ENCODE data around the gene TNIK.

DNA sequence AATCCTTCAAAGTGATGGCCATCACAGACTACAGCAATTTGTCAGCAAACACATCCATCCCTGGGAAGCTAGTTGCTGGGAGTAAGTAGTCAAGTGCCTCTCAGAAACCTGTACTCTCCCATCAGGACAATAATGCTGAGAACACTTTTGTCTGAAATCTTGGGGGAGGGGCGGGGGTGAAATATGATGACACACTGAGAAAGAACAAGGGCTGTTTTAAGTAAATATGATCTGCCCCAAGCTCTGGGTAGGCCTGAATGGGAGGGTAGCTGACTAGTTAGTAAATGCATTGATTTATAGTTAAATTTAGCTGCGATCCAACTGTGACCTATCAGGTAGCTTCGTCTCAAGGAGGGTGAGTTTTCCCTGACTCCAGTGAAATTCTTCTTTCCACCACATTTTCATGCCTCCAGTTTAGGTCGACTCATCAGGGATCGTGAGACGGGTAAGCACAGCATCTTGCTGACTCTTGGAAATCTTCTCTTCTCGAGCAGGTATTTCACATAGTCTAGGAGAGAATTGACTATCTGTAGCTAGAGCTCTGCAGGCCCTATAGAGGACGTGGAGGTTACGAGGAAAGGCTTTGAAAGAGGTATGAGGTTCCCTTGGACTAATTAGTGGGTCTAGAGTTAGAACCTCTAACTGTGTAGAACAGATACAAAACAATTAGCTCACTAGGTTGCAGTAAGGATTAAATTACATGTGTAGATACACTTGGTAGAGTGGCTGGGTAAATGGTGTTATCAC lies 220.3 kb downstream of the TNIK start:
- TF ChIP-seq EZH2phosphoT487 (IDR thresholded peaks at IDR 0.05; ENCODE audit: low read depth, severe bottlenecking, unreplicated experiment) (no peak), EZH2 (IDR thresholded peaks at IDR 0.05; ENCODE audit: borderline replicate concordance) (no peak)
- TF ChIP-seq, protein P1, sequence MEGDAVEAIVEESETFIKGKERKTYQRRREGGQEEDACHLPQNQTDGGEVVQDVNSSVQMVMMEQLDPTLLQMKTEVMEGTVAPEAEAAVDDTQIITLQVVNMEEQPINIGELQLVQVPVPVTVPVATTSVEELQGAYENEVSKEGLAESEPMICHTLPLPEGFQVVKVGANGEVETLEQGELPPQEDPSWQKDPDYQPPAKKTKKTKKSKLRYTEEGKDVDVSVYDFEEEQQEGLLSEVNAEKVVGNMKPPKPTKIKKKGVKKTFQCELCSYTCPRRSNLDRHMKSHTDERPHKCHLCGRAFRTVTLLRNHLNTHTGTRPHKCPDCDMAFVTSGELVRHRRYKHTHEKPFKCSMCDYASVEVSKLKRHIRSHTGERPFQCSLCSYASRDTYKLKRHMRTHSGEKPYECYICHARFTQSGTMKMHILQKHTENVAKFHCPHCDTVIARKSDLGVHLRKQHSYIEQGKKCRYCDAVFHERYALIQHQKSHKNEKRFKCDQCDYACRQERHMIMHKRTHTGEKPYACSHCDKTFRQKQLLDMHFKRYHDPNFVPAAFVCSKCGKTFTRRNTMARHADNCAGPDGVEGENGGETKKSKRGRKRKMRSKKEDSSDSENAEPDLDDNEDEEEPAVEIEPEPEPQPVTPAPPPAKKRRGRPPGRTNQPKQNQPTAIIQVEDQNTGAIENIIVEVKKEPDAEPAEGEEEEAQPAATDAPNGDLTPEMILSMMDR (IDR thresholded peaks at IDR 0.05; ENCODE audit: poor library complexity) = no peak

Measured in hepatocyte (in vitro differentiated cells).